Memory B cell (primary cell): ENCODE measurements around the gene GSKIP.
A peak's percentile ranks its signal among the peaks of the same experiment; 100 is the strongest.
"Not testable (repeated sequence)": the region's sequence is repeated elsewhere in the genome, so short reads cannot be mapped to it uniquely, and the experiment has no call there.

Source experiments
- ATAC-seq: fragments of 150-1000 bp; cut with Tn5 transposase; 2 replicates; pipeline ENCODE4 v1.10.0; 2021; ENCODE audit warnings: low read depth, mild to moderate bottlenecking, moderate library complexity
- DNase-seq, 2 donors: peaks; one replicate each; pipeline ENCODE4 v3.0.0; 2022; ENCODE audit warnings: low spot score in 2 of 2
- H3K27ac Mint-ChIP-seq: one replicate; pipeline ENCODE4 v1.8.0; 2022; ENCODE audit warnings: mild to moderate bottlenecking, moderate library complexity, mixed read lengths
- H3K27me3 Mint-ChIP-seq: one replicate; pipeline ENCODE4 v1.8.0; 2022; ENCODE audit warnings: mixed read lengths
- H3K36me3 Mint-ChIP-seq: one replicate; pipeline ENCODE4 v1.8.0; 2022; ENCODE audit warnings: mild to moderate bottlenecking, mixed read lengths
- H3K4me1 Mint-ChIP-seq: one replicate; pipeline ENCODE4 v1.8.0; 2022; ENCODE audit warnings: mixed read lengths
- H3K4me3 Mint-ChIP-seq: one replicate; pipeline ENCODE4 v1.8.0; 2022; ENCODE audit warnings: mild to moderate bottlenecking, moderate library complexity, mixed read lengths
- H3K9me3 Mint-ChIP-seq: one replicate; pipeline ENCODE4 v1.8.0; 2022; ENCODE audit warnings: mixed read lengths

Gene GSKIP, protein sequence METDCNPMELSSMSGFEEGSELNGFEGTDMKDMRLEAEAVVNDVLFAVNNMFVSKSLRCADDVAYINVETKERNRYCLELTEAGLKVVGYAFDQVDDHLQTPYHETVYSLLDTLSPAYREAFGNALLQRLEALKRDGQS

DNA sequence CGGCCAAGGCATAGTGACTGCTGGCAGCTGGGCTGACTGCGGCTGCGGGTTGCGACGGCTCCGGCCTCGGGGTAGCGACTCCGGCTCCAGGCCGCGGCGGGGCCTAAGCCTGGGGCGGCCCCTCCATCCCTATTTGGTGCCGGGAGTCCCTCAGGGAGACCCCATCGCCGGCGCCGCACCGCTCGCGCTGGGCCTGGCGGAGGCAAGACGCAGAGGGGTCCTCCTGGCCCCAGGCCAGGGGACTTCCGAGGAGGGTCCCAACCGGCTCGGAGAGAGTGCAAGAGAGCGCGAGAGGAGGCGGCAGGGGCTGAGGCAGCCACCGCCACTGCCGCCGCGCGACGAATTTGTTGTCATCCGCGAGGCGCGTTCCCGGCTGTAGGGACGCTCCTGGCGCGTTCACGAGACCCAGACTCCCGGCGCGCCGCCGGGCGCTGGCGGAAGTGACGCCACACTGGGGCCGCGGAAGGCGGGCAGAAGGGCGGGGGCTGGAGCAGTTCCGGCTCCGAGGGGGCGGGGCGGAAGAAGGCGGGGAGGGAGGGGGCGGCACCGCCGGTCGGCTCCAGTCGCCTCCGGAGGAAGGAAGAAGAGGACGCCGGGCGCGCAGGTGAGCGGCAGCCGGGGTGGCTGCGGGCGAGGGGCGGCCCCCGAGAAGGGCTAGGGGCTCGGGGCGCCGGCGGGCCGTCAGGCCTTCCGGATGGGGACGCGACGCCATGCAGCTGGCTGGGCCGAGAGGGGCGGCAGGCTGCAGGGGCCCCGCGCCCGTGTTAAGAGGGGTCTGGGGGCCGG lies at the start of gene GSKIP, which contains the start of gene ATG2B:
Gene GSKIP (plus strand): TSS at position 562 of the 786 bp plus-strand sequence. CDS start 18,722 bp downstream, outside the sequence.
Gene ATG2B (minus strand): TSS at position 377 of the 786 bp plus-strand sequence. CDS start 365 bp downstream, at position 12.
- Mint-ChIP-seq H3K27ac (peak within 1 kb of the TSS; percentile 88), H3K9me3 (no peaks in the 10 kb centered on the region), H3K4me1 (peaks cover 25% of the 10 kb centered on the region), H3K4me3 (peak within 1 kb of the TSS; percentile 87), H3K27me3 (no peaks in the 10 kb centered on the region), H3K36me3 (no peaks in the 10 kb centered on the region)
- ATAC-seq (peak; percentile 81), DNase-seq (peak; percentile 97 to 98)

DNA sequence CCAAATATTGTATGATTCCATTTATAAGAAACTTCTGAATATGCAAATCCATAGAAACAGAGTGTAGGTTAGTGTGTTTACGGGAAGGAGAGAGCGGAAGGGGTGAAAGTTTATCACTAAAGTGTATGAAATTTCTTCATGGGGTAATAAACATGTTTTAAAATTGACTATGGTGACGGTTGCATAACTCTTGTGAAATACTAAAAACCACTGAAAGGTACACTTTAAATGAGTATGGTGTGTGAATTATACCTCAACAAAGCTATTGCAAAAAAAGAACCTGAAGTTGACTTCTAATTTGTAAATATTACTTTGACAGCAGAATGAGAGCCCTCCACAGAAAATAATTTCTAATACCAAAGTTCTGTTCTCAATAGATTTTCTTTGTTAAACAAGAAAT lies 47.2 kb upstream of the GSKIP start:
- ATAC-seq (no peak), DNase-seq (no peak)
- Mint-ChIP-seq H3K4me3 (no peak overlapping the region), H3K27ac (no peak overlapping the region), H3K36me3 (peaks cover 23% of the 10 kb centered on the region), H3K4me1 (no peaks in the 10 kb centered on the region), H3K27me3 (no peaks in the 10 kb centered on the region), H3K9me3 (no peaks in the 10 kb centered on the region)

DNA sequence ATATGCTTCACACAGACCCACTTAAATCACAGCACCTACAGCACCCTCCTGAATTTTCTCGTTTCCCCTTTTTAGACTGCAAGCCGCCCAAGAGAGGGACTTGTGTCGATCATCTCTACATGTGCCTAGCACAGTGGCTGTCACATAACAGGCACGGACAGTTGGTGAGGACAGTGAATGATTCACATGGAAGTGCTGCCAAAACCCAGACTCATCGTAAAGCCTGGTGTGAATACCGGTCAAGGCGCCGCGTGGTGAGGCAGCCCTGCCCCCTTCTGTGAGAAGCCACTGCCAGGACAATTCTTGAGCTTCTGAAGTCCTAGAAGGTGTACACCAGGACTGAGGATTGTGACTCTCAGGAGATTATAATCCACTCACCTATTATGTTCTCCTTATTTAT lies 44.5 kb upstream of the GSKIP start:
- ATAC-seq = no peak
- Mint-ChIP-seq H3K27me3 (no peaks in the 10 kb centered on the region), H3K9me3 (no peaks in the 10 kb centered on the region), H3K36me3 (peaks cover 28% of the 10 kb centered on the region), H3K4me3 (no peak overlapping the region), H3K27ac (no peak overlapping the region), H3K4me1 (no peaks in the 10 kb centered on the region)
- DNase-seq = no peak

DNA sequence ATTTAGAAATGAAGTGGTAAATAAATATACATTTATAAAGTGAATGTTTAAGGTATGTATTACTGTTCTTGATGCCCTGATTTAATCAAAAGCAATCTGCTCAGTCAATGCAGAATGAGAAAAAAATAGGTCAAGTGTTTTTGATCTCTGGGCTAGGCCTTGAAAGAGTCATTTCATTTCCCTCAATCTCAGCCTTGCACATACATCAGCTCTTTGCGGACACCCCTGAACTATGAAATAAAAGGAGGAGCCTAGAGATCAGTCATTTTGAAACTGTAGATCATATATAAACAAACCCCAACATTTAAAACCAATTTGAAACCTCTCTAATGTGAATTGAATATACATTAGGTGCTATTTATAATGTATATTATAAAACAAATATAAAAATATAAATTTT lies 42.7 kb upstream of the GSKIP start:
- Mint-ChIP-seq H3K27ac (no peak overlapping the region), H3K4me1 (no peaks in the 10 kb centered on the region), H3K36me3 (peaks cover 26% of the 10 kb centered on the region), H3K9me3 (no peaks in the 10 kb centered on the region), H3K27me3 (no peaks in the 10 kb centered on the region), H3K4me3 (no peak overlapping the region)
- ATAC-seq (no peak), DNase-seq (no peak)

DNA sequence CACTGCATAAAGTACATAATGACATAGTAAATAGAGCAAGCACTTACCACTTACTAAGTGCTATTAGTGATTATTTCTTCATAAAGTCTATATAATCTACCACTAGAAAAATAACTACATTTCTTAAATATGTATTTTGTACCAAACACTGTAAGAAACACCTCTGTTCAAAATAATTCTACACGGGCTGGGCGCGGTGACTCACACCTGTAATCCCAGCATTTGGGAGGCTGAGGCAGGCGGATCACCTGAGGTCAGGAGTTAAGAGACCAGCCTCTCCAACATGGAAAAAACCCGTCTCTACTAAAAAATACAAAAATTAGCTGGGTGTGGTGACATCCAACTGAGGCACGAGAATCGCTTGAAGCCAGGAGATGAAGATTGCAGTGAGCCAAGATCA lies 39.1 kb upstream of the GSKIP start:
- Mint-ChIP-seq H3K36me3 (peaks cover 17% of the 10 kb centered on the region), H3K27me3 (no peaks in the 10 kb centered on the region), H3K4me1 (no peaks in the 10 kb centered on the region), H3K9me3 (no peaks in the 10 kb centered on the region), H3K27ac (no peak overlapping the region), H3K4me3 (no peak overlapping the region)
- DNase-seq (no peak), ATAC-seq (no peak)

DNA sequence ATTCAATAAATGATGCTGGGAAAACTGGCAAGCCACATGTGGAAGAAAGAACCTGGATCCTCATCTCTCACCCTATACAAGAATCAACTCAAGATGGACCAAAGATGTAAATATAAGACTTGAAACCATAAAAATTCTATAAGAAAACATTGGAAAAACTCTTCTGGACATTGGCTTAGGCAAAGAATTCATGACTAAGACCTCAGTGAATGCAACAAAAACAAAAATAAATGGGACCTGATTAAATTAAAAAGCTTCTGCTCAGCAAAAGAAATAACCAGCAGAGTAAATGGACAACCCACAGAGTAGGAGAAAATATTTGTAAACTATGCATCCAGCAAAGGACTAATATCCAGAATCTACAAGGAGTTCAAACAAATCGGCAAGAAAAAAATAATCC lies 24.8 kb upstream of the GSKIP start:
- ATAC-seq = no peak
- Mint-ChIP-seq H3K4me3 (no peak overlapping the region), H3K27ac (no peak overlapping the region), H3K36me3 (peaks cover 21% of the 10 kb centered on the region), H3K4me1 (no peaks in the 10 kb centered on the region), H3K27me3 (no peaks in the 10 kb centered on the region), H3K9me3 (no peaks in the 10 kb centered on the region)
- DNase-seq = no peak

DNA sequence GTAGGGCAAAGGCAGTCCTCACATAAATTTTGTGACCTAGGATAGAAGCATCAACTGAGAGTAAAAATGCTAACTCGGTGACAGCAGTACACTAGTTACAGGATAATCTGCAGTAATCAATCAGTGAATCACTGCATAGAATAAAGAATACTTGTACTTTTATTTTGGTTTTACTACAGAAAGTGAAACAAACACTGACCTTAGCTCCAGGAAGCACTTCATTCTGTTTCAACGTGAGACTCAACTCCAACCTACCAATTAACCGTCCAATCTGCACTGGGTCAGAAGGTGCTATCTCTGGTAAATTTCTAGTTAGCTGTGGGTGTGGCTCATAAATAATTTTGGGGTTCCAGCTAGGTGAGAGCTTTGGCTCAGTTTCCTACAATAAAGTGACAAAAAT lies 22.0 kb upstream of the GSKIP start:
- ATAC-seq = no peak

DNA sequence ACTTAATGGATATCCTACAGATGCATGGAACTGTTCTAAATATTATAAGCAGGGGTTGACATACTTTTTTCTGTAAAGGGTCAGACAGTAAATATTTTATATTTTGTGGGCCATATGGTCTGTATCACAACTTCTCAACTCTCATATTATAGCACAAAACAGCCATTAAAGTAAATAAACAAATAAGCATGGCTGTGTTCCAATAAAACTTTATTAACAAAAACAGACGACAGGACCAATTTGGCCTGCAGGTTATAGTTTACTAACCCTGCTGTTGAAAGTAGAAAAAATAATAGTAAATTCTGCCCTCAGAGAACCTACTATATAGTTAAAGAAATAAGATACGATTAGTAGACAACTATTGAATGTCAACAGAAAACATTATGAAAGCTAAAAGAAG lies 17.7 kb upstream of the GSKIP start:
- Mint-ChIP-seq H3K36me3 (peaks cover 9% of the 10 kb centered on the region), H3K9me3 (no peaks in the 10 kb centered on the region), H3K27me3 (no peaks in the 10 kb centered on the region), H3K27ac (no peak overlapping the region), H3K4me3 (no peak overlapping the region), H3K4me1 (peaks cover 14% of the 10 kb centered on the region)
- DNase-seq (no peak), ATAC-seq (no peak)

More for the DNA sequence above, 22.0 kb upstream of the GSKIP start:
- no peak for DNase-seq
- H3K27ac Mint-ChIP-seq = no peak overlapping the region
- H3K36me3 Mint-ChIP-seq = peaks cover 21% of the 10 kb centered on the region
- H3K4me3 Mint-ChIP-seq = no peak overlapping the region
- H3K4me1 Mint-ChIP-seq = no peaks in the 10 kb centered on the region
- no peaks in the 10 kb centered on the region for H3K9me3 Mint-ChIP-seq
- no peaks in the 10 kb centered on the region for H3K27me3 Mint-ChIP-seq

DNA sequence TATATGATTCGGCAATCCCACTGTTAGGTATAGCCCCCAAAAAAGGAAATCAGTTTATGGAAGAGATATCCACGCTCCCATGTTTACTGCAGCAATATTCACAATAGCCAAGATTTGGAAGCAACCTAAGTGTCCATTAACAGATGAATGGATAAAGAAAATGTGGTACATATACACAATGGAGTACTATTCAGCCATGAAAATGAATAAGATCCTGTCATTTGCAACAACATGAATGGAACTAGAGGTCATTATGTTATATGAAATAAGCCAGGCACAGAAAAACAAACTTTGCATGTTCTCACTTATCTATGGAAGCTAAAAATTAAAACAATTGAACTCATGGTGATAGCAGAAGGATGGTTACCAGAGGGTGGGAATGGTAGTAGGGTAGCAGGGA lies 15.4 kb upstream of the GSKIP start:
- not testable (repeated sequence) for ATAC-seq, H3K36me3 Mint-ChIP-seq, H3K27ac Mint-ChIP-seq, DNase-seq, H3K27me3 Mint-ChIP-seq, H3K9me3 Mint-ChIP-seq, H3K4me3 Mint-ChIP-seq
- H3K4me1 Mint-ChIP-seq = peaks cover 17% of the 10 kb centered on the region

DNA sequence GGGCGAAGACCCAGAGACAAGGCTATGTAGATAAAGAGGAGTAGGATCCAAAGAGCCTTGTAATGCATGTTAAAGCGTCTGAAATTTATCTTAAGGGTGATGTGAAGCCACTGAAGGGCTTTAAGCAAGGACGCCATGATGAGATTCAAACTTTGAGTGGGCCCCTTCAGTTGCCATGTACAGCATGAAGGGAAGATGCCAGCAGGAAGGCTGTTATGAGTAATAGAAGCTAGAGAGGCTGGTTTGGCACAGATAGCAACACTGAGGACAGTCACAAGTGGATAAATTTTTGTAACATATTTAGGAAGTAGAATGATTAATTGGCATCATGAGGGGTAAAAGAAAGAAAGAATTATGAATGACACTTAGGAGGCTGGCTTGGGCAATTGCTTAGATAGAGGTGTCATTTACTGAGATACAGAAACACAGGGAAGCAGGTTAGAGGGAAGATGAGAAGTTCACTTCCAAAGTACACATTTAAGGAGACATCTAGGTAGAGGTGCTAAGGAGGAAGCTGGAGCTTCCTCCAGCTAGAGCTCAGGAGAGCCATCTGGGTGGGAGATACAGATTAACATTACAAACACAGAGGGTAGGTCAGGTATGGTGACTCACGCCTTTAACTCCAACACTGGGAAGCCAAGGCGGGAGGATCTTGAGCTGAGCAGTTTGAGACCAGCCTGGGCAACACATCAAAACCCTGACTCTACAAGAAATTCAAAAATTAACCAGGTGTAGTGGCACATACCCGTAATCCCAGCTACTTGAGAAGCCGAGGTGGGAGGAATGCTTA lies 13.8 kb upstream of the GSKIP start:
- Mint-ChIP-seq H3K9me3 (no peaks in the 10 kb centered on the region), H3K27me3 (no peaks in the 10 kb centered on the region), H3K4me3 (no peak overlapping the region), H3K36me3 (peaks cover 10% of the 10 kb centered on the region), H3K27ac (no peak overlapping the region), H3K4me1 (peaks cover 21% of the 10 kb centered on the region)
- DNase-seq (no peak), ATAC-seq (no peak)

DNA sequence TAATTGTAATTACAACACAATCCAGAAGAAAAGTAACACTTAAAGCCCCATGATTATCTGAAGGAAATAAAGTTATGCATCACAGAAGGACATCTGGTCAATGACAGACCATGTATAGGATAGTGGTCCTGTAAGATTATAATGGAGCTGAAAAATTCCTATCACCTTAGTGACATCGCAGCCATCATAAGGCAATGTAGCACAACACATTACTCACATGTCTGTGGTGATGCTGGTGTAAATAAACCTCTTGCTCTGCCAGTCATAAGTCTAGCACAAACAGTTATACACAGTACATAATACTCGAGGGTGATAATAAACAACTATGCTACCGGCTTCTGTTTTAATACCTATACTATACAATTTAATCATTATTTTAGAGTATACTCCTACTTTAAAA lies 11.3 kb upstream of the GSKIP start:
- Mint-ChIP-seq H3K4me3 (no peak overlapping the region), H3K27ac (no peak overlapping the region), H3K27me3 (no peaks in the 10 kb centered on the region), H3K9me3 (no peaks in the 10 kb centered on the region), H3K4me1 (peaks cover 22% of the 10 kb centered on the region), H3K36me3 (peaks cover 12% of the 10 kb centered on the region)
- DNase-seq = no peak
- no peak for ATAC-seq

DNA sequence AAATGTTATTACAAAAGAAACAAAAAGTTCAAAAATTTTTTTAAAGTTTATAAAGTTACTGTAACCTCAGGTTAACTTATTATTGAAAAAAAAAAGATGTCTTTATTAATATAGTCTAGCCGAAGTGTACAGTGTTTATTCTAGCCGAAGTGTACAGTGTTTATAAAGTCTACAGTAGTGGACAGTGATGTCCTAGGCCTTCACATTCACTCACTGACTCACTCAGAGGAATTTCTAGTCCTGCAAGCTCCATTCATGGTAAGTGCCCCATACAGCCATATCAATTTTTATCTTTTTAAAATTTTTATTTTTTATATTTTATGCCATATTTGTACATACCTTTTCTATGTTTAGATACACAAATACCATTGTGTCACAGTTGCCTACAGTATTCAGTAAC lies 10.6 kb upstream of the GSKIP start:
- peaks cover 23% of the 10 kb centered on the region for H3K4me1 Mint-ChIP-seq
- no peak for DNase-seq
- H3K36me3 Mint-ChIP-seq = peaks cover 9% of the 10 kb centered on the region
- H3K9me3 Mint-ChIP-seq = no peaks in the 10 kb centered on the region
- no peak for ATAC-seq
- no peak overlapping the region for H3K4me3 Mint-ChIP-seq
- no peak overlapping the region for H3K27ac Mint-ChIP-seq
- H3K27me3 Mint-ChIP-seq = no peaks in the 10 kb centered on the region

DNA sequence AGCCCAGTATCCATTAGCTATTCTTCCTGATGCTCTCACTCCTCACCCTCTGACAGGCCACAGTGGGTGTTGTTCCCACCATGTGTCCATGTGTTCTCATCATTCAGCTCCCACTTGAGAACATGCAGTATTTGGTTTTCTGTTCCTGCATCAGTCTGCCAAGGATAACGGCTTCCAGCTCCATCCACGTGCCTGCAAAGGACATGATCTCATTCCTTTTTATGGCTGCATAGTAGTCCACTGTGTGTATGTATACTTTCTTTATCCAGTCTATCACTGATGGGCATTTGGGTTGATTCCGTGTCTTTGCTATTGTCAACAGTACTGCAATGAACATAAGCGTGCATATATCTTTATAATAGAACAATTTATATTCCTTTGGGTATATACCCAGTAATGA lies 9.1 kb upstream of the GSKIP start:
- Mint-ChIP-seq H3K4me3 (no peak overlapping the region), H3K36me3 (peaks cover 7% of the 10 kb centered on the region), H3K27me3 (no peaks in the 10 kb centered on the region), H3K9me3 (no peaks in the 10 kb centered on the region), H3K27ac (peak overlapping the region; percentile 54), H3K4me1 (peaks cover 18% of the 10 kb centered on the region)
- no peak for DNase-seq
- no peak for ATAC-seq

DNA sequence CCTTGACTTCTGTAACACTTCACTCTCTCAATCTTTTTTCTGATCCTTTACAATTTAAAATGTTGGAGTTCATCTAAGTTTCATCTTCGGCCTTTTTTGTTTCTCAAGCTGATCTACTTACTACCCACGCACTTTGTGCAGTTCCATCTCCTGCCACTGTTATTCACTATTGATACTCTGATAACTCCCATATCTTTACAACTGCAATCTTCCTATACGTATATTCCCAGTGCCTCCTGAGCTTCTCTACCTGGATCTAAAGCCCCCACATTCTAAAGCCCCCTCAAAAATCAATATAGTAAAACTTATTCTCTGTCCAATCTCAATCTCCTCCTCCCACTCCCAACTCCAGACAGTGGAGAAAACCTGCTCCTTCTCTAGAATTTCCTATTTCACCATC lies 6.1 kb upstream of the GSKIP start:
- peaks cover 7% of the 10 kb centered on the region for H3K36me3 Mint-ChIP-seq
- H3K4me3 Mint-ChIP-seq = no peak overlapping the region
- peaks cover 20% of the 10 kb centered on the region for H3K4me1 Mint-ChIP-seq
- no peaks in the 10 kb centered on the region for H3K27me3 Mint-ChIP-seq
- DNase-seq (no peak), ATAC-seq (no peak)
- H3K9me3 Mint-ChIP-seq = no peaks in the 10 kb centered on the region
- no peak overlapping the region for H3K27ac Mint-ChIP-seq
